ENCODE measurements around the gene TENM4.
"Not testable (repeated sequence)": the region's sequence is repeated elsewhere in the genome, so short reads cannot be mapped to it uniquely, and the experiment has no call there.

The TENM4 gene

DNA sequence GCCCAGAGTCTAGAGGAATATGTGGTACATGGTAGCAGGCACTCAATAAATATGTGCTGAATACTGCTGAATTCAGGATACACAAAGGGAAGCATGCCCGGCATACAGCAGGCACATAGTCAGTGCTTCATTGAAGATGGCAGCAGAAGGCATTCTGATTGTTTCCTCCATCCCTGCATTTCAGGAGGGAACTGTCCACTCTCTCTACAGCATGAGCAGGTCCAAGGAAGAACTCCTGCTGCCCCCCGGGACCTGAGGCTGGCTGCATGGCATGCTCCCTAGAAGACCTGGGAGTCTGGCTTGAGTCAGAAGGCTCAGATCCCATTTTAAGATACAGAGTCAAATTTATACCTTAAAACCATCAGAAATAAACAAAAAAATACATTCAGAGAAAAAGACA lies 546.8 kb downstream of the TENM4 start:
- DNase-seq = no peak
- TF ChIP-seq, protein P1, sequence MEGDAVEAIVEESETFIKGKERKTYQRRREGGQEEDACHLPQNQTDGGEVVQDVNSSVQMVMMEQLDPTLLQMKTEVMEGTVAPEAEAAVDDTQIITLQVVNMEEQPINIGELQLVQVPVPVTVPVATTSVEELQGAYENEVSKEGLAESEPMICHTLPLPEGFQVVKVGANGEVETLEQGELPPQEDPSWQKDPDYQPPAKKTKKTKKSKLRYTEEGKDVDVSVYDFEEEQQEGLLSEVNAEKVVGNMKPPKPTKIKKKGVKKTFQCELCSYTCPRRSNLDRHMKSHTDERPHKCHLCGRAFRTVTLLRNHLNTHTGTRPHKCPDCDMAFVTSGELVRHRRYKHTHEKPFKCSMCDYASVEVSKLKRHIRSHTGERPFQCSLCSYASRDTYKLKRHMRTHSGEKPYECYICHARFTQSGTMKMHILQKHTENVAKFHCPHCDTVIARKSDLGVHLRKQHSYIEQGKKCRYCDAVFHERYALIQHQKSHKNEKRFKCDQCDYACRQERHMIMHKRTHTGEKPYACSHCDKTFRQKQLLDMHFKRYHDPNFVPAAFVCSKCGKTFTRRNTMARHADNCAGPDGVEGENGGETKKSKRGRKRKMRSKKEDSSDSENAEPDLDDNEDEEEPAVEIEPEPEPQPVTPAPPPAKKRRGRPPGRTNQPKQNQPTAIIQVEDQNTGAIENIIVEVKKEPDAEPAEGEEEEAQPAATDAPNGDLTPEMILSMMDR (IDR thresholded peaks at IDR 0.05) = no peak
- intact Hi-C loops (cut with DNase I; ENCODE audit: low total_unique reads) = no loop called here
- Histone ChIP-seq H3K4me1 (no peaks in the 10 kb centered on the region), H3K27ac (no peak overlapping the region), H3K9me3 (no peaks in the 10 kb centered on the region), H3K36me3 (no peaks in the 10 kb centered on the region), H3K4me3 (no peak overlapping the region), H3K27me3 (no peaks in the 10 kb centered on the region)

DNA sequence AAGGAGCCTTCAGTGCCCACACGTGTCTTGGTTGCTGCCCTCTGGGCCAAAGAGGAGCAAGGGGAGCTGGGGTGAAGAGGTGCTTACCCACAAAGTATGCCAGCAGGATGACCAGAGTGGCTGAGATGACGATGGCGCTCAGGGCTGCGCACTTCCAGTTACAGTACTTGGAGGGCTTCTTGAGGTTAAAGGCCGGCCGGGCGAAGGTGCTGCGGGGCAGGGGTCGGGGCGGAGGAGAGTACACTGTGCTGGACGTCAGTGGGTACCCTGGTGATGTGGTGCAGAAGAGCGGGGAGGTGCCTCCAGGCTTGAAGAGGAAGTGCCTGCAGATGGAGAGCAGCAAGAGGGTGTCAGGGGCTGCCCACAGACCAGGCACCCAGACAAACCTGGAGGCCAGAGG lies 551.1 kb downstream of the TENM4 start:
- TF ChIP-seq, protein P1 (IDR thresholded peaks at IDR 0.05) = no peak

DNA sequence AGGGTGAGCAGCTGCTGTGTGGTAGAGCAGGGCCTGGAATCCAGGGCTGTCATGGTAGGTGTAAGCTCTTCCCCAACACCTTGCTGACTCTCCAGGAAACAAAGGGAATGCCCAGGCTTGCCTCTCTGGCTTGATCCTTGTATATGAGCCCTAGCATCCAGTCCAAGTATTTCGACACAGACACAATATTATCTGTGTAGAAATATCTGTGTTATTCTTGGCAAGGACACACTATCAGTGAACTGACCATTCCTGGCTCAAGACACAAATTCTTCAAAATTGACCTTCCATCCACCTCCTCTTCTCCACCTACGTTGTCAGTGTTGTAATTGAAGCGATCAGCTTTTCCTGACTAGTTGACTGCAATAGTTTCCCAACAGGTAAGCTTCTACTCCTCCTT lies 554.2 kb downstream of the TENM4 start:
- Histone ChIP-seq H3K4me3 (no peak overlapping the region), H3K9me3 (no peaks in the 10 kb centered on the region), H3K27me3 (no peaks in the 10 kb centered on the region), H3K4me1 (no peaks in the 10 kb centered on the region), H3K27ac (no peak overlapping the region), H3K36me3 (no peaks in the 10 kb centered on the region)
- DNase-seq = no peak
- TF ChIP-seq, protein P1 (IDR thresholded peaks at IDR 0.05) = no peak
- intact Hi-C loops (cut with DNase I; ENCODE audit: low total_unique reads) = no loop called here

More for the DNA sequence above, 551.1 kb downstream of the TENM4 start:
- no peaks in the 10 kb centered on the region for H3K27me3 ChIP-seq
- intact Hi-C loops (cut with DNase I; ENCODE audit: low total_unique reads) = no loop called here
- H3K36me3 ChIP-seq = no peaks in the 10 kb centered on the region
- H3K4me3 ChIP-seq = no peak overlapping the region
- H3K9me3 ChIP-seq = no peaks in the 10 kb centered on the region
- no peak overlapping the region for H3K27ac ChIP-seq
- H3K4me1 ChIP-seq = no peaks in the 10 kb centered on the region
- no peak for DNase-seq

GRCh38 chr11:78884761-78885160 lies 556.1 kb downstream of the TENM4 start:
- Histone ChIP-seq H3K36me3 (no peaks in the 10 kb centered on the region), H3K27ac (no peak overlapping the region), H3K27me3 (no peaks in the 10 kb centered on the region), H3K4me1 (no peaks in the 10 kb centered on the region), H3K4me3 (no peak overlapping the region), H3K9me3 (no peaks in the 10 kb centered on the region)
- intact Hi-C loops (cut with DNase I; ENCODE audit: low total_unique reads) = no loop called here
- DNase-seq = no peak
- TF ChIP-seq, protein P1 (IDR thresholded peaks at IDR 0.05) = no peak

DNA sequence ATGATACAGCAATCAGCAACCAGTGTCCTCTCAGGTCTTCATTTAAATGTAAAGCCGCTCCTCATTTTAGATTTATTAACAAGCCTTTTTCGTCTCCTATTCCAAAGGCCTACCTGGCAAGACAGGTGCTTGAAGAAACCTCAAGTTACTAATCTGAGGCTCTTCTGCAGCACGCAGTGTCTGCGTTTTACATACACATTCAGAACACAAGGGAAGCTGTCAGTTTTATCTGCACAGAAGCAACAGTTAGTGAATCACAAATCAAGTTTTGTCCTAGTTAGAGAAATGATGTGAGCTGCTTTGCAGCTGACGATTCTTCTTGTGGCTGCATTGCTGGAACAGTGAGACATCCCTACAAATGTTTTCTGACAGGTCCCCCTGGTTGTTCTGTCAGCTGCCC lies 557.3 kb downstream of the TENM4 start:
- TF ChIP-seq, protein P1 (IDR thresholded peaks at IDR 0.05) = no peak
- intact Hi-C loops (cut with DNase I; ENCODE audit: low total_unique reads) = no loop called here
- H3K4me3 ChIP-seq = no peak overlapping the region

DNA sequence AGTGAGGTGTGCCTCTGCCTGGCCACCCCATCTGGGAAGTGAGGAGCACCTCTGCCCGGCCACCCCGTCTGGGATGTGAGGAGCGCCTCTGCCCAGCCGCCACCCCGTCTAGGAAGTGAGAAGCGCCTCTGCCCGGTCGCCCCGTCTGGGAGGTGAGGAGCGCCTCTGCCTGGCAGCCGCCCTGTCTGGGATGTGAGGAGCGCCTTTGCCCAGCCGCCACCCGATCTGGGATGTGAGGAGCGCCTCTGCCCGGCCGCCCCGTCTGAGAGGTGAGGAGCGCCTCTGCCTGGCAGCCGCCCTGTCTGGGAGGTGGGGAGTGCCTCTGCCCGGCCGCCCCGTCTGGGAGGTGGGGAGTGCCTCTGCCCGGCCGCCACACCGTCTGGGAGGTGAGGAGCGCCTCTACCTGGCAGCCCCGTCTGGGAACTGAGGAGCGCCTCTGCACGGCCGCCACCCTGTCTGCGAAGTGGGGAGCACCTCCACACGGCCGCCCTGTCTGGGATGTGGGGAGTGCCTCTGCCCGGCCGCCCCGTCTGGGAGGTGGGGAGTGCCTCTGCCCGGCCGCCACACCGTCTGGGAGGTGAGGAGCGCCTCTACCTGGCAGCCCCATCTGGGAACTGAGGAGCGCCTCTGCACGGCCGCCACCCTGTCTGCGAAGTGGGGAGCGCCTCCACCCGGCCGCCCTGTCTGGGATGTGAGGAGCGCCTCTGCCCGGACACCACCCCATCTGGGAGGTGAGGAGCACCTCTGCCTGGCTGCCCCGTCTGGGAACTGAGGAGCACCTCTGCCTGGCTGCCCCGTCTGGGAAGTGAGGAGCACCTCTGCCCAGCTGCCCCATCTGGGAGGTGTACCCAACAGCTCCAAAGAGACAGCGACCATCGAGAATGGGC lies 561.5 kb downstream of the TENM4 start:
- DNase-seq; H3K9me3 ChIP-seq; H3K27me3 ChIP-seq; intact Hi-C loops (cut with DNase I; ENCODE audit: low total_unique reads); H3K27ac ChIP-seq; H3K4me3 ChIP-seq; H3K4me1 ChIP-seq; H3K36me3 ChIP-seq: not testable (repeated sequence)

More for the DNA sequence above, 557.3 kb downstream of the TENM4 start:
- DNase-seq = no peak
- no peaks in the 10 kb centered on the region for H3K27me3 ChIP-seq
- H3K4me1 ChIP-seq = no peaks in the 10 kb centered on the region
- H3K27ac ChIP-seq = no peak overlapping the region
- no peaks in the 10 kb centered on the region for H3K36me3 ChIP-seq
- H3K9me3 ChIP-seq = peaks cover 0 to 7% (median 0%) of the 10 kb centered on the region in 3 donors
